ENCODE data around the gene MRC1.

Gene MRC1

DNA sequence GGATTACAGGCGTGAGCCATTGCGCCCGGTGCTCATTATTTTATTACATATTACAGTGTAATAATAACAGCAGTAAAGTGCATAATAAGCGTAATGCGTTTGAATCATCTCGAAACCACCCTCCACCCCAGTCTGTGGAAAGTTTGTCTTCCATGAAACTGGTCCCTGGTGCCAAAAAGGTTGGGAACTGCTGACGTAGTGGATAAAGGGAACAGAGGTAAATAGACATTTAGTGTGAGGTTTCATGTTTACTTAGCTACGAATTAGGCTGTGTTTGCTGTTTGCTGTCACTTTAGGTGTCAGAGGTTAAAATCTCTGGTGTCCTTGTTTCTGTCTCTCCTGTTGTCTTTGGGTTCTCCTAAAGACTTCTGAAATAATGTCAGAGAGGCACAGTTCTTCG is 82.3 kb downstream of the MRC1 start:
- Histone ChIP-seq H3K9me3 (replicated peaks in 1 of 11) (peaks cover 0 to 7% (median 0%) of the 10 kb centered on the region in 11 experiments; a peak in 1 of 22 replicates), H3K4me2 (no peak overlapping the region), H3K36me3 (peaks cover 0 to 100% (median 0%) of the 10 kb centered on the region in 11 experiments; a peak in 6 of 22 replicates), H3K27me3 (no peaks in the 10 kb centered on the region), H3K9ac (no peak overlapping the region), H3K27ac (no peak overlapping the region), H3K4me3 (no peak overlapping the region), H4K20me1 (peaks cover 0 to 79% (median 0%) of the 10 kb centered on the region in 11 experiments; a peak in 3 of 22 replicates), H3K4me1 (no peaks in the 10 kb centered on the region)
- no peak for TF ChIP-seq Cebpa-rat (IDR thresholded peaks at IDR 0.05)

DNA sequence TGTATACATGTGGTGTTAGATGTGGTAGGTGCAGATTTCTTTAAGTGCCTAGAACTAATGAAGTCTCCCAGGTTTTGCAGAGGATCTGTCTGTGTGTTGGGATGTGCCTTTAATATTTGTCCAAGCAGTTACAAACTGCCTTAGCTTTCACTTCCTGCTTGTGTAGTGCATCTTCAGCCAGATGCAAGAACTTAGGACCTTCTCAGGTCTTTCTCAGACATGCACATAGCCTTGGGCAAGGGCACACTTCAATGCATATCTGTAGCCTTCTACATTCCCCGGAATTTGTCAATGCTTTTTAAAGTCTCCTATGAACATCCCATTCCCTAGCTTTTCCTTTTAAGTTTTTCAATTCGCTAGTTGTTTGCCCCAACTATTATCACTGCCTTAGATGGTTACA is 95.4 kb downstream of the MRC1 start:
- no peak overlapping the region for H3K27ac ChIP-seq
- no peak overlapping the region for H3K4me3 ChIP-seq
- H3K9me3 ChIP-seq (replicated peaks in 1 of 11), result peaks cover 0 to 9% (median 0%) of the 10 kb centered on the region in 11 experiments; a peak in 2 of 22 replicates
- peaks cover 0 to 96% (median 0%) of the 10 kb centered on the region in 11 experiments; a peak in 3 of 22 replicates for H4K20me1 ChIP-seq
- TF ChIP-seq Cebpa-rat (IDR thresholded peaks at IDR 0.05), result no peak
- H3K36me3 ChIP-seq, result peaks cover 0 to 100% (median 0%) of the 10 kb centered on the region in 11 experiments; a peak in 5 of 22 replicates
- H3K4me1 ChIP-seq, result no peaks in the 10 kb centered on the region; a peak in 1 of 20 replicates
- H3K9ac ChIP-seq, result no peak overlapping the region
- H3K27me3 ChIP-seq, result no peaks in the 10 kb centered on the region
- no peak overlapping the region for H3K4me2 ChIP-seq

DNA sequence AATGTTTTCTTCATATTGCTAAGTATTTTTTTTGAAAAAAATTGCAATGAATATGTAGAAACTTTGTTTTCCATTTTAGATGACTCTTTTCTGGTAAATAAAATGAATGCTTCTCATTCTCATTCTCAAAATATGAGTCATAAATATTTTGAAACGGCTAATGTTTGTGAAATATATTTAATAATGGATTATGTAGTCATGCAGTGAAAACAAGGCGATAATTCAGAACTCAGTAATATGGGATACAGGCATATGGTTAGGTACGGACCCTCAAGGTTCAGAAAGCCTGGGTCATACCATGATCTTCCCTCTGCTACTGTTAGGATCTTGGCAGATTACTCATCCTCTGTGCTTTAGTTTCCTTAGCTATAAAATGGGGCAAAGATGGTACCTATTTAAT is 96.3 kb downstream of the MRC1 start:
- peaks cover 0 to 9% (median 0%) of the 10 kb centered on the region in 11 experiments; a peak in 2 of 22 replicates for H3K9me3 ChIP-seq (replicated peaks in 1 of 11)
- H3K36me3 ChIP-seq, result peaks cover 0 to 100% (median 0%) of the 10 kb centered on the region in 11 experiments; a peak in 6 of 22 replicates
- H3K27ac ChIP-seq, result no peak overlapping the region
- H3K4me2 ChIP-seq, result no peak overlapping the region
- H3K27me3 ChIP-seq, result no peaks in the 10 kb centered on the region
- no peak overlapping the region for H3K4me3 ChIP-seq
- TF ChIP-seq Cebpa-rat (IDR thresholded peaks at IDR 0.05), result no peak
- peaks cover 0 to 96% (median 0%) of the 10 kb centered on the region in 11 experiments; a peak in 3 of 22 replicates for H4K20me1 ChIP-seq
- no peak overlapping the region for H3K9ac ChIP-seq
- H3K4me1 ChIP-seq, result no peaks in the 10 kb centered on the region; a peak in 1 of 20 replicates

DNA sequence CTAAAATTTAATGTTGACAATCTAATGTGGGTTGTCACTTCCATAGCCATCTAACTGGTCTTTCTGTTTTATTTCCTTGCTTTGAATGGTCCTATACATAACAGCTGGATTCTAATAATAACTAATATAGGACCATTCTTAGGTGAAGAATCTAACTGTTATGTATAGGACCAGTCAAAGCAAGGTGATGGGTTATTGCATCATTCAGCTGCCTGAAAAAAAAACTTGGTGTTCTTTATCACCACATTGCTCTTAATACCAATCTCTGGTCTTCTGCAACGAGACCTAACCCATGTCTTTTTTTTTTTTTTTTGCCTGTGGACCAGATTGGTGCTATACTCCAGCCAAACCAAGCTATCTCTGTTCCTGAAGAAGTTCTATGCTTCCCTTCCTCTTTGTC is 96.9 kb downstream of the MRC1 start:
- Histone ChIP-seq H4K20me1 (peaks cover 0 to 97% (median 0%) of the 10 kb centered on the region in 11 experiments; a peak in 3 of 22 replicates), H3K9me3 (replicated peaks in 1 of 11) (peaks cover 0 to 9% (median 0%) of the 10 kb centered on the region in 11 experiments; a peak in 4 of 22 replicates), H3K27ac (no peak overlapping the region), H3K27me3 (no peaks in the 10 kb centered on the region), H3K4me2 (no peak overlapping the region), H3K36me3 (peaks cover 0 to 100% (median 0%) of the 10 kb centered on the region in 11 experiments; a peak in 6 of 22 replicates), H3K4me1 (no peaks in the 10 kb centered on the region; a peak in 1 of 20 replicates), H3K4me3 (no peak overlapping the region), H3K9ac (no peak overlapping the region)
- no peak for TF ChIP-seq Cebpa-rat (IDR thresholded peaks at IDR 0.05)

DNA sequence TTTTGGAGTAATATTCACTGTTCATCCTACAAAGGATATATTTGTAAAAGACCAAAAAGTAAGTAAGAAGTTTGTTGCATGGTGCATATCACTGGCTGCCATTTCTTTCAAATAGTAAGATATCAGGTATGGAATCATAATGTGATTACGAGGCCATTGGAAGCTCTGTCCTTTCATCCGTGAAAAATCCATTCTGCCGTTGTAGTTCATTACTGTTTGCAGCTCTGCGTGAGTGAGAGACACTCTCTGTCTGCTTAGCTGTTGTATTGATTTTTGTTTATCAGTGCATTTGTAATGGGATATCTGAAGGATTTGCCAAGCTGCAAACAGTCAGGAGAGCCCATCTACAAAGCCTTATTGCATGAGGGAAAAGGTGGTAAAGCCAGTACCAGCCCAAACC is 98.5 kb downstream of the MRC1 start:
- TF ChIP-seq Cebpa-rat (IDR thresholded peaks at IDR 0.05), result no peak
- no peak overlapping the region for H3K4me3 ChIP-seq

DNA sequence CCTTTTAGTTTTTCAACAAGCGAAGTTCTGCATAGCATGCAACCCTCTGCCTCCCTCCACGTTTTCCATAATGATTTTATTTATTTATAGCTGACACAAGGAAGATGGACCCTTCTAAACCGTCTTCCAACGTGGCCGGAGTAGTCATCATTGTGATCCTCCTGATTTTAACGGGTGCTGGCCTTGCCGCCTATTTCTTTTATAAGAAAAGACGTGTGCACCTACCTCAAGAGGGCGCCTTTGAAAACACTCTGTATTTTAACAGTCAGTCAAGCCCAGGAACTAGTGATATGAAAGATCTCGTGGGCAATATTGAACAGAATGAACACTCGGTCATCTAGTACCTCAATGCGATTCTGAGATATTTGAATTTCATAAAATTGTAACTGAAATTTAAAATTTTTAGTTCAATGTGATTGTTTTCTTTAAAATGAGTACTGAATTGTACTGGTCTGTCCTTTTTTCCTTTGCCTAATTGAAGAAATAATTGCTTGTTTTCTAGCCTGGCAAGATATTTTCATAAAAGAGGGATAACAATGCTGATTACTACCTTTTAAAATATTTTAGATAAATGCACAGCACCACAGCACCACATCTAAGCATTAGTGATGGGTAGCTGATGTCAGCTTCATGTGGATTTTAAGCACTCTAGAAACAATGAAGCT is 101.1 kb downstream of the MRC1 start:
- Histone ChIP-seq H3K9ac (no peak overlapping the region), H3K4me3 (no peak overlapping the region), H3K27ac (no peak overlapping the region), H3K36me3 (peaks cover 0 to 87% (median 0%) of the 10 kb centered on the region in 11 experiments; a peak in 6 of 22 replicates), H4K20me1 (peaks cover 0 to 62% (median 0%) of the 10 kb centered on the region in 11 experiments; a peak in 3 of 22 replicates), H3K4me1 (no peaks in the 10 kb centered on the region), H3K27me3 (no peaks in the 10 kb centered on the region), H3K4me2 (no peak overlapping the region), H3K9me3 (replicated peaks in 1 of 11) (peaks cover 0 to 12% (median 10%) of the 10 kb centered on the region in 11 experiments; a peak in 19 of 22 replicates)
- no peak for TF ChIP-seq Cebpa-rat (IDR thresholded peaks at IDR 0.05)

More for the DNA sequence above, 98.5 kb downstream of the MRC1 start:
- peaks cover 0 to 18% (median 10%) of the 10 kb centered on the region in 11 experiments; a peak in 19 of 22 replicates for H3K9me3 ChIP-seq (replicated peaks in 1 of 11)
- peaks cover 0 to 88% (median 0%) of the 10 kb centered on the region in 11 experiments; a peak in 3 of 22 replicates for H4K20me1 ChIP-seq
- no peaks in the 10 kb centered on the region for H3K27me3 ChIP-seq
- no peak overlapping the region for H3K9ac ChIP-seq
- H3K4me2 ChIP-seq, result no peak overlapping the region
- H3K4me1 ChIP-seq, result no peaks in the 10 kb centered on the region; a peak in 1 of 20 replicates
- no peak overlapping the region for H3K27ac ChIP-seq
- peaks cover 0 to 100% (median 0%) of the 10 kb centered on the region in 11 experiments; a peak in 6 of 22 replicates for H3K36me3 ChIP-seq

DNA sequence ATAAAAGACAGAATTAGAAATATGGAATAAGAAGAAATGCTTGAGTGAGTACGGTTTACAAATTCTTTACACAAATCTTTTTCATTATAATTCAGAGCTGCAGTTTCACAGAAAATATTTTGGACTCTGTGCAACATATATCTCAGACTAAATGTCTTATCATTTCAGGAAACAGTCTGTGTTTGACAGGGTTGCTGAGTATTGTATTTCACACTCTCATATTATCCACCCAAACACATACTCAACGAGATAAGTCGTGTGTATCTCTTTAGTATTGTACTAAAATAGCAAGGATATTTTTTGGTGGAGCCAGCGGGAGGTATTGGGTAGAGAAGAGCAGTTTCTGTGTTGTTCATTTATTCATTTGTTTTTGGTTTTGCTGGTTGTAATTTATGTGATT is 103.6 kb downstream of the MRC1 start:
- Histone ChIP-seq H3K27me3 (no peaks in the 10 kb centered on the region), H4K20me1 (peaks cover 0 to 37% (median 0%) of the 10 kb centered on the region in 11 experiments; a peak in 2 of 22 replicates), H3K4me2 (no peak overlapping the region), H3K4me3 (no peak overlapping the region), H3K9ac (no peak overlapping the region), H3K27ac (no peak overlapping the region), H3K36me3 (peaks cover 0 to 62% (median 0%) of the 10 kb centered on the region in 11 experiments; a peak in 6 of 22 replicates), H3K4me1 (no peaks in the 10 kb centered on the region), H3K9me3 (replicated peaks in 1 of 11) (peaks cover 0 to 15% (median 10%) of the 10 kb centered on the region in 11 experiments; a peak in 19 of 22 replicates)
- no peak for TF ChIP-seq Cebpa-rat (IDR thresholded peaks at IDR 0.05)

DNA sequence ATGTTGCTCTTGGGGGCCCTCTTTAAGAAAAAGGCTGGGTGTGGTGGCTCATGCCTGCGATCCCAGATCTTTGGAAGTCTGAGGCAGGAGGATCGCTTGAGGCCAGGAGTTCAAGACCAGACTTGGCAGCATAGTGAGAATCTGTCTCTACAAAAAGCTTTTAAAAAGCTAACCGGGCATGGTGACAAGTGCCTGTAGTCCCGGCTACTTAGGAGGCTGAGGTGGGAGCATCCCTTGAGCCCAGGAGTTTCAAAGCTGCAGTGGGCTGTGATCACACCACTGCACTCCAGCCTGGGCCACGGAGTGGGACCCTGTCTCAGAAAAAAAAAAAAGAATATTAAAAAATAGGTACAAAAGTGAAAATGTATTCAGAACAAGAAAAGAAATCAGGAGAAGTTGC is 104.5 kb downstream of the MRC1 start:
- TF ChIP-seq Cebpa-rat (IDR thresholded peaks at IDR 0.05), result no peak
- Histone ChIP-seq H3K36me3 (peaks cover 0 to 54% (median 0%) of the 10 kb centered on the region in 11 experiments; a peak in 6 of 22 replicates), H3K27ac (no peak overlapping the region), H3K4me3 (no peak overlapping the region), H3K9ac (no peak overlapping the region), H3K4me1 (peaks cover 0 to 5% (median 0%) of the 10 kb centered on the region in 10 experiments; a peak in 4 of 20 replicates), H3K9me3 (replicated peaks in 1 of 11) (peaks cover 0 to 19% (median 11%) of the 10 kb centered on the region in 11 experiments; a peak in 19 of 22 replicates), H4K20me1 (peaks cover 0 to 28% (median 0%) of the 10 kb centered on the region in 11 experiments; a peak in 2 of 22 replicates), H3K27me3 (no peaks in the 10 kb centered on the region), H3K4me2 (no peak overlapping the region)
